Stomach (tissue), 9 donors: ENCODE data around the gene C12orf76. TPM values are rescaled to one million over a fixed set of nuclear protein-coding genes. Genes with fewer than 3 reads are reported as not detected.

Source experiments
- DNase-seq, 2 donors: peaks; one replicate each; pipeline versions ENCODE4 v3.0.0 to v3.0.0-alpha.2; 2013 to 2019
- H3K27ac ChIP-seq, 5 donors: fragments of 200-600 bp in 4 of 5; sonication (generic) in 4 of 5; one replicate each; pipeline ENCODE4 v1.5.1; 2013 to 2019; ENCODE audit warnings: mild to moderate bottlenecking in 1 of 5, moderate library complexity in 1 of 5
- H3K27me3 ChIP-seq, 3 donors: fragments of 200-600 bp; sonication (generic); one replicate each; pipeline ENCODE4 v1.5.1; 2017 to 2019; ENCODE audit warnings: mixed run types in 1 of 3
- H3K36me3 ChIP-seq, 4 donors: fragments of 200-600 bp; sonication (generic); 1 replicate in 3 of 4; 2 replicates in 1 of 4; pipeline ENCODE4 v1.5.1; 2016 to 2019
- H3K4me1 ChIP-seq, 4 donors: fragments of 200-600 bp; sonication (generic); one replicate each; pipeline ENCODE4 v1.5.1; 2016 to 2019
- H3K4me3 ChIP-seq, 4 donors: fragments of 200-600 bp; sonication (generic) in 3 of 4; one replicate each; pipeline ENCODE4 v1.5.1; 2016 to 2019; ENCODE audit warnings: mild to moderate bottlenecking in 1 of 4
- H3K9me3 ChIP-seq, 4 donors: fragments of 200-600 bp; sonication (generic); one replicate each; pipeline ENCODE4 v1.5.1; 2016 to 2019
- EP300 ChIP-seq: sonication (generic); formaldehyde crosslinking; IDR thresholded peaks from one replicate; pipeline ENCODE4 v1.6.1; 2017; ENCODE audit warnings: antibody characterized with exemption
- POLR2A ChIP-seq, 4 donors: fragments of 450-650 bp; IDR thresholded peaks; one replicate each; pipeline ENCODE4 v1.6.1; 2016; ENCODE audit warnings: antibody characterized with exemption in 4 of 4, control low read depth in 2 of 4, mild to moderate bottlenecking in 1 of 4, moderate library complexity in 1 of 4
- POLR2AphosphoS5 ChIP-seq, 3 donors: sonication (generic); formaldehyde crosslinking; IDR thresholded peaks; one replicate each; pipeline ENCODE4 v1.6.1; 2016; ENCODE audit warnings: antibody characterized with exemption in 3 of 3
- WGBS, 5 donors: extraction: QIAGEN DNeasy Blood & Tissue Kit in 3 of 5; methylation state at CpG; one replicate each; pipeline versions ENCODE4 v1.1.5 to v1.1.7; 2013 to 2018; 5-methylcytosine and 5-hydroxymethylcytosine counted together
- intact Hi-C: fragments of 100-400 bp; cut with DNase I; formaldehyde crosslinking; loops from one replicate; pipeline ENCODE4 v1.15.1; 2023; ENCODE audit warnings: low total_unique reads
- polyA plus RNA-seq, 3 donors: library from polyadenylated mRNA; stranded (reverse); fragments of 200-250 nt; gene quantifications; one replicate each; pipeline ENCODE4 v1.2.3, GENCODE V29; 2013
- small RNA-seq, 4 donors: library from RNA; depleted of rRNA; stranded (forward); fragments of <200 nt; gene quantifications; one replicate each; pipeline ENCODE3, GENCODE V24; 2016
- total RNA-seq, 5 donors: library from RNA; depleted of rRNA; stranded (reverse); fragments of >200 nt; gene quantifications; one replicate each; pipeline versions ENCODE4 v1.1.0 to v1.2.3, GENCODE V29; 2014 to 2016
- TF ChIP-seq, protein P1 (sequence below), 7 experiments: fragments of 450-650 bp in 4 of 7; fragments of 200-600 bp in 3 of 7; sonication (generic) in 3 of 7; IDR thresholded peaks; one replicate each; pipeline ENCODE4 v1.5.1; 2016 to 2019; ENCODE audit warnings: antibody characterized with exemption in 7 of 7, control low read depth in 2 of 7, mild to moderate bottlenecking in 1 of 7
- donor health status: healthy with polysubstance abuse.
- donor health status: Bipolar disorder and iron deficiency.
- donor health status: healthy.

The C12orf76 gene
- total and polyA plus RNA-seq, 8 donors = 7.0 to 44.2 (median 12.3) TPM

GRCh38 chr12:109993091-109993490 lies 55.2 kb downstream of the C12orf76 start:
- Histone ChIP-seq H3K9me3 (no peaks in the 10 kb centered on the region), H3K36me3 (peaks cover 8 to 45% (median 36%) of the 10 kb centered on the region in 4 donors), H3K4me3 (no peak overlapping the region), H3K27me3 (no peaks in the 10 kb centered on the region), H3K4me1 (peaks cover 8 to 73% (median 50%) of the 10 kb centered on the region in 4 donors), H3K27ac (no peak overlapping the region)
- no peak for DNase-seq
- WGBS, 5 donors = 63 to 81% (median 65%) methylated on average over 2 of the region's 2 CpGs
- intact Hi-C loops = no loop called here
- TF ChIP-seq POLR2AphosphoS5 (IDR thresholded peaks at IDR 0.05) (no peak), EP300 (no peak), POLR2A (IDR thresholded peaks at IDR 0.05) (no peak)
- TF ChIP-seq, protein P1, sequence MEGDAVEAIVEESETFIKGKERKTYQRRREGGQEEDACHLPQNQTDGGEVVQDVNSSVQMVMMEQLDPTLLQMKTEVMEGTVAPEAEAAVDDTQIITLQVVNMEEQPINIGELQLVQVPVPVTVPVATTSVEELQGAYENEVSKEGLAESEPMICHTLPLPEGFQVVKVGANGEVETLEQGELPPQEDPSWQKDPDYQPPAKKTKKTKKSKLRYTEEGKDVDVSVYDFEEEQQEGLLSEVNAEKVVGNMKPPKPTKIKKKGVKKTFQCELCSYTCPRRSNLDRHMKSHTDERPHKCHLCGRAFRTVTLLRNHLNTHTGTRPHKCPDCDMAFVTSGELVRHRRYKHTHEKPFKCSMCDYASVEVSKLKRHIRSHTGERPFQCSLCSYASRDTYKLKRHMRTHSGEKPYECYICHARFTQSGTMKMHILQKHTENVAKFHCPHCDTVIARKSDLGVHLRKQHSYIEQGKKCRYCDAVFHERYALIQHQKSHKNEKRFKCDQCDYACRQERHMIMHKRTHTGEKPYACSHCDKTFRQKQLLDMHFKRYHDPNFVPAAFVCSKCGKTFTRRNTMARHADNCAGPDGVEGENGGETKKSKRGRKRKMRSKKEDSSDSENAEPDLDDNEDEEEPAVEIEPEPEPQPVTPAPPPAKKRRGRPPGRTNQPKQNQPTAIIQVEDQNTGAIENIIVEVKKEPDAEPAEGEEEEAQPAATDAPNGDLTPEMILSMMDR (IDR thresholded peaks at IDR 0.05) = no peak

DNA sequence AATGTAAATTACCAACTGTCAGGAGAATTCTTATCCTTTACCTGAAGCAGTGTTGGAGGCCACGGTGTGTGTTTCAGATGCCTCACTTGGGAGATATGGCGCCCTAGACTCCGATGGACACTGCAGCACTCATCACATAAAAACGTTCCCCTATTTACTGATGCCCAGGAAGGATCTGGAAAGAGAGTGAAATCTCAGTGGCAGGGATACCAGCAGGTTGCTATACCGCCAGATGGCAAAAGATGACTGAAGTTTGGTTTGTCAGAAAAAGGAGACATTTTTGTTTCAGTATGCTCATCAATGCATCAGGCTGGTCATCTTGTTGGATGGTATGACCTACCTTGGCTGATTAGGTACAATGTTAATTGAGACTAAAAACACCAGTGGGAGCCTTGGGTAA lies 56.7 kb downstream of the C12orf76 start:
- H3K4me1 ChIP-seq = peaks cover 8 to 66% (median 42%) of the 10 kb centered on the region in 4 donors
- no peak overlapping the region for H3K27ac ChIP-seq
- H3K4me3 ChIP-seq = no peak overlapping the region
- 89 to 96% (median 95%) methylated on average over 5 of the region's 5 CpGs for WGBS, 5 donors
- intact Hi-C loops = no loop called here
- TF ChIP-seq POLR2AphosphoS5 (IDR thresholded peaks at IDR 0.05) (no peak), POLR2A (IDR thresholded peaks at IDR 0.05) (no peak), EP300 (no peak)
- TF ChIP-seq, protein P1 (IDR thresholded peaks at IDR 0.05) = no peak
- peaks cover 22 to 60% (median 51%) of the 10 kb centered on the region in 4 donors for H3K36me3 ChIP-seq
- no peaks in the 10 kb centered on the region for H3K9me3 ChIP-seq
- DNase-seq = no peak
- no peaks in the 10 kb centered on the region for H3K27me3 ChIP-seq

Small RNAs within 50 kb of the gene (small RNA-seq; reads per million reads assigned to genes)
- gene AC007546.2 = 0 reads per million in 4 donors

Other genes with a start within 250 kb of the C12orf76 start
- 1 to 10 TPM in 2 of 5 donors, not detected in 3; 1.0 to 1.8 TPM for gene TRPV4, start 215.1 kb downstream of the C12orf76 start, total RNA-seq
- gene TRPV4, start 215.1 kb downstream of the C12orf76 start, polyA plus RNA-seq = 1 to 10 TPM in 1 of 3 donors, under 1 TPM in 1, not detected in 1; 0.75 to 3.8 TPM
- 10 to 100 TPM; 26.4 to 93.6 (median 60.7) TPM for gene GLTP, start 168.0 kb downstream of the C12orf76 start, total RNA-seq
- gene GLTP, start 168.0 kb downstream of the C12orf76 start, polyA plus RNA-seq = 10 to 100 TPM; 28.0 to 80.7 (median 39.6) TPM
- gene TCHP, start 148.2 kb downstream of the C12orf76 start, total RNA-seq = 10 to 100 TPM; 13.8 to 45.5 (median 28.3) TPM
- 10 to 100 TPM in 1 of 3 donors, 1 to 10 TPM in 2; 7.9 to 11.9 (median 8.8) TPM for gene TCHP, start 148.2 kb downstream of the C12orf76 start, polyA plus RNA-seq
- gene GIT2, start 52.2 kb downstream of the C12orf76 start, total RNA-seq = 10 to 100 TPM; 25.8 to 98.6 (median 61.0) TPM
- 10 to 100 TPM in 1 of 3 donors, 1 to 10 TPM in 2; 6.4 to 10.6 (median 7.2) TPM for gene GIT2, start 52.2 kb downstream of the C12orf76 start, polyA plus RNA-seq
- 100 to 1,000 TPM in 1 of 5 donors, 10 to 100 TPM in 4; 17.7 to 150 (median 56.6) TPM for gene ANKRD13A, start 49.1 kb downstream of the C12orf76 start, total RNA-seq
- gene ANKRD13A, start 49.1 kb downstream of the C12orf76 start, polyA plus RNA-seq = 10 to 100 TPM; 13.0 to 15.6 (median 13.6) TPM
- gene IFT81, start 75.8 kb upstream of the C12orf76 start, total RNA-seq = 10 to 100 TPM in 3 of 5 donors, 1 to 10 TPM in 2; 2.0 to 50.2 (median 10.7) TPM
- gene IFT81, start 75.8 kb upstream of the C12orf76 start, polyA plus RNA-seq = 1 to 10 TPM; 3.5 to 5.7 (median 4.9) TPM
- 100 to 1,000 TPM; 102 to 202 (median 118) TPM for gene ATP2A2, start 232.7 kb upstream of the C12orf76 start, total RNA-seq
- gene ATP2A2, start 232.7 kb upstream of the C12orf76 start, polyA plus RNA-seq = 10 to 100 TPM; 14.1 to 29.6 (median 23.7) TPM